PFSK-1 (cell line): ENCODE data around the gene ADAMTS17.

Source experiments
- FOXP2 ChIP-seq: optimal IDR thresholded peaks from 2 replicates; pipeline ENCODE3; 2011; ENCODE audit warnings: borderline replicate concordance, control low read depth, inconsistent platforms; ENCODE audit not compliant: insufficient read depth; ENCODE audit errors: extremely low read length, extremely low read depth
- POLR2AphosphoS5 ChIP-seq: IDR thresholded peaks from 2 replicates; pipeline ENCODE4 v1.6.1; 2012; ENCODE audit warnings: low read depth, mild to moderate bottlenecking, control low read depth, low read length, moderate library complexity
- SIN3A ChIP-seq: IDR thresholded peaks from 2 replicates; pipeline ENCODE4 v1.6.1; 2012; ENCODE audit warnings: mild to moderate bottlenecking, low read length, moderate library complexity, borderline replicate concordance; ENCODE audit not compliant: insufficient read depth
- TAF1 ChIP-seq: IDR thresholded peaks from 2 replicates; pipeline ENCODE4 v1.6.1; 2012; ENCODE audit warnings: low read length, control low read depth, borderline replicate concordance; ENCODE audit not compliant: insufficient read depth
- TF ChIP-seq, protein P1 (sequence below), 2 experiments: IDR thresholded peaks; 2 replicates each; pipeline versions ENCODE4 v1.6.1 to v1.8.0; 2011 to 2012; ENCODE audit warnings: low read depth in 2 of 2, low read length in 2 of 2, control low read depth in 1 of 2, inconsistent platforms in 1 of 2, mild to moderate bottlenecking in 1 of 2, moderate library complexity in 1 of 2; ENCODE audit not compliant: insufficient read depth in 1 of 2

Gene ADAMTS17

DNA sequence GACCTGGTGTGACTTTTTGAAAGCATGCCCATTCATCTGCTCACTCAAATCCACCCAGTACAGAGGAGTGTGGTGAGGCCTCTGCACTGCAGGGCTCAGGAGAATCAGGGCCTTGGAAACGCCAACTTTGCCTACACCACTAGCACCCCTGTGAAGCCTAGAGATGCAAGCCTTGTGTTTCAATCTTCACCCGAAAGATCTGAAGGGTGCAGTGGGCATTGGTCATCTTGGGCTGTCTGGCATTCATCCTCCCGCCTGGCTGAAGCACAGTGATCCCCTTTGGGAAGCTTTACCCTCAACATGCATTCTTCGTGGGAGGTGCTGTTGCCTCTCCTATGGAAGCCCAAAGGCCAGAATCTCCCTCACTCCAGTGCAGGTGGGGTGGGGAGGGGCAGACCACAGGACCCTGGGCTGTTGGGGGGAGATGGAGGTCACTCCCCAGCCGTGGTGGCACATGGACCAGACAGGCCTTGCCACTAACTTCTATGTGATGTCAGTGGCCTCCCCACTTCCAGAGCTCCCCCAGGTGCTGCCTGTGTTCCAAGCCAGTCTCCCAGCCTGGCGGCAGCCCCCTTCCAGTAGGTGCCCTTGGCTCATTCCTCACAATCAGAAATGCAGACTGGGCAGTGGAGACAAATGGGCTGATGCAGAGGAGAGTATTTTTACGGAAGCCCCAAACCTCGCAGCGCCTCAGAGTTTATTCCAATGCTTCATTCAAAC, 92.5 kb downstream of the ADAMTS17 start:
- TF ChIP-seq POLR2AphosphoS5 = no peak
- TF ChIP-seq TAF1 = no peak
- no peak for TF ChIP-seq FOXP2
- TF ChIP-seq, protein P1, sequence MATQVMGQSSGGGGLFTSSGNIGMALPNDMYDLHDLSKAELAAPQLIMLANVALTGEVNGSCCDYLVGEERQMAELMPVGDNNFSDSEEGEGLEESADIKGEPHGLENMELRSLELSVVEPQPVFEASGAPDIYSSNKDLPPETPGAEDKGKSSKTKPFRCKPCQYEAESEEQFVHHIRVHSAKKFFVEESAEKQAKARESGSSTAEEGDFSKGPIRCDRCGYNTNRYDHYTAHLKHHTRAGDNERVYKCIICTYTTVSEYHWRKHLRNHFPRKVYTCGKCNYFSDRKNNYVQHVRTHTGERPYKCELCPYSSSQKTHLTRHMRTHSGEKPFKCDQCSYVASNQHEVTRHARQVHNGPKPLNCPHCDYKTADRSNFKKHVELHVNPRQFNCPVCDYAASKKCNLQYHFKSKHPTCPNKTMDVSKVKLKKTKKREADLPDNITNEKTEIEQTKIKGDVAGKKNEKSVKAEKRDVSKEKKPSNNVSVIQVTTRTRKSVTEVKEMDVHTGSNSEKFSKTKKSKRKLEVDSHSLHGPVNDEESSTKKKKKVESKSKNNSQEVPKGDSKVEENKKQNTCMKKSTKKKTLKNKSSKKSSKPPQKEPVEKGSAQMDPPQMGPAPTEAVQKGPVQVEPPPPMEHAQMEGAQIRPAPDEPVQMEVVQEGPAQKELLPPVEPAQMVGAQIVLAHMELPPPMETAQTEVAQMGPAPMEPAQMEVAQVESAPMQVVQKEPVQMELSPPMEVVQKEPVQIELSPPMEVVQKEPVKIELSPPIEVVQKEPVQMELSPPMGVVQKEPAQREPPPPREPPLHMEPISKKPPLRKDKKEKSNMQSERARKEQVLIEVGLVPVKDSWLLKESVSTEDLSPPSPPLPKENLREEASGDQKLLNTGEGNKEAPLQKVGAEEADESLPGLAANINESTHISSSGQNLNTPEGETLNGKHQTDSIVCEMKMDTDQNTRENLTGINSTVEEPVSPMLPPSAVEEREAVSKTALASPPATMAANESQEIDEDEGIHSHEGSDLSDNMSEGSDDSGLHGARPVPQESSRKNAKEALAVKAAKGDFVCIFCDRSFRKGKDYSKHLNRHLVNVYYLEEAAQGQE (IDR thresholded peaks at IDR 0.05; ENCODE audit: insufficient read depth in 1 of 2, low read depth in 2 of 2, low read length in 2 of 2) = no peak
- no peak for TF ChIP-seq SIN3A

- TF ChIP-seq, protein P1 (IDR thresholded peaks at IDR 0.05; ENCODE audit: insufficient read depth in 1 of 2, low read depth in 2 of 2, low read length in 2 of 2) = no peak
- TF ChIP-seq FOXP2 (no peak), TAF1 (no peak), SIN3A (no peak), POLR2AphosphoS5 (no peak)
Measured at GRCh38 chr15:100248236-100248635, 93.5 kb downstream of the ADAMTS17 start.

DNA sequence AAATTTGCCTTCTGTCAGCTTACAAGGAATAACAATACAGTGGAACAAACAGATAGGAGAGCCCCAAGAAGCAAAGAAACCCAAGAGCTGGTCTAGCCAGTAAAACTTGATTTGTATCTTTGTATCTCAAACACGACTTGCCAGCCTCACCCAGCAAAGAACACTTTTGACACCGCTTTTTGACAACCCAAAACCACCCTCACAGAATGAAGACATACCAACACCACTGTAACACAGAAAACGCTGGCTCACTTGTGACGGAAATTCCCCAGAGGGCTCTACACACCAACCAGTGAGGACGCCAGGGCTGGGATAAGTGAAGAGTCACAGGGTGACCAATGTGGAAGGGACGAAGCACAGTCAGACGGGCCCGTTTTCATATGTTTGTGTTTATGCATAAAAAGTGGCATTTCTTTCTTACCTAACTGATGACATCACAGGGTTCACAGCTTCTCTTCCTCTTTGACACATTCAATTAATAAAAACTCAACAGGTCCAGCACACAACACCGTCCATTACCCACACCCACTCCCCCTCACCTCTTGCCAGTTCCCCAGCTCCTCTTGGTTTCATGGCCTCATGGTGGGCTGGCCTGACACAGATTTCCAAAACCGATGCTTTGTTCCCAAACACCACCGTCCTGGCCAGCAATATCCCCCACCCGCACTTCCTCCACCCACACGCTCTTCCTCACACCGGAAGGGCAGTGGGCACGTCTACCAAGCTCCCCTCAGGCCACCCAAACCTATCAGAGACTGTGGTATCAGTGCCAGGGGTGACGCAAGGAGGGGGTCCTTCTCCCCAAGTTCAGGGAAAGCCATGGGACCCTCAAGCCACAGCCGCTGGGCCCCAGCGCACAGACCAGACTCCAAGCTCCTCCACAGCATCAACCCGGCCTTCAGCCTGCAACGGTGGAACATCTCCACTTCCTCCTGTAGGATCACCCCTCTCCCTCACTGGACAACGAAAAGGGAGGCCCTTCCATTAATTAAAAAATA, 94.2 kb downstream of the ADAMTS17 start:
- TF ChIP-seq POLR2AphosphoS5 (no peak), SIN3A (no peak), FOXP2 (no peak), TAF1 (no peak)
- TF ChIP-seq, protein P1 (IDR thresholded peaks at IDR 0.05; ENCODE audit: insufficient read depth in 1 of 2, low read depth in 2 of 2, low read length in 2 of 2) = no peak

- TF ChIP-seq SIN3A (no peak), POLR2AphosphoS5 (no peak), TAF1 (no peak), FOXP2 (no peak)
- TF ChIP-seq, protein P1 (IDR thresholded peaks at IDR 0.05; ENCODE audit: insufficient read depth in 1 of 2, low read depth in 2 of 2, low read length in 2 of 2) = no peak
Measured at GRCh38 chr15:100245855-100246254, 95.9 kb downstream of the ADAMTS17 start.
